Lower leg skin (tissue), 4 donors: ENCODE measurements around the gene SHC3. TPM values are rescaled to one million over a fixed set of nuclear protein-coding genes. Genes with fewer than 3 reads are reported as not detected.

Experiments
- DNase-seq, 2 donors: peaks; one replicate each; pipeline ENCODE4 v3.0.0-alpha.2; 2019; ENCODE audit warnings: low spot score in 2 of 2
- H3K4me3 ChIP-seq: fragments of 200-600 bp; sonication (generic); 2 replicates; pipeline ENCODE4 v1.5.1; 2017; ENCODE audit warnings: mild to moderate bottlenecking, low read depth; ENCODE audit not compliant: poor library complexity, severe bottlenecking
- CTCF ChIP-seq, 3 donors: fragments of 450-650 bp; IDR thresholded peaks; one replicate each; pipeline ENCODE4 v1.5.1; 2016; ENCODE audit warnings: antibody characterized with exemption in 3 of 3, mild to moderate bottlenecking in 3 of 3, moderate library complexity in 2 of 3
- POLR2A ChIP-seq, 2 donors: fragments of 450-650 bp; IDR thresholded peaks; one replicate each; pipeline ENCODE4 v1.6.1; 2016 to 2017; ENCODE audit warnings: antibody characterized with exemption in 2 of 2, mild to moderate bottlenecking in 1 of 2, moderate library complexity in 1 of 2
- WGBS, 2 donors: methylation state at CpG; one replicate each; pipeline ENCODE4 v1.1.5; 2018; 5-methylcytosine and 5-hydroxymethylcytosine counted together
- intact Hi-C: fragments of 100-400 bp; cut with DNase I; formaldehyde crosslinking; loops from one replicate; pipeline ENCODE4 v1.15.0; 2023; ENCODE audit warnings: low total_unique reads
- total RNA-seq, 4 donors: library from RNA; depleted of rRNA; stranded (reverse); fragments of >200 nt; gene quantifications; one replicate each; pipeline ENCODE4 v1.1.0, GENCODE V29; 2016

Gene SHC3
- total RNA-seq, 4 donors from 2014 or later: 0.49 to 3.7 (median 1.7) TPM

- H3K4me3 ChIP-seq: no peak overlapping the region
- intact Hi-C loops: no loop called here
- no peak for DNase-seq
- 89 to 90% methylated on average over 5 of the region's 5 CpGs for WGBS, 2 donors
- TF ChIP-seq CTCF (IDR thresholded peaks at IDR 0.05) (no peak), POLR2A (IDR thresholded peaks at IDR 0.05) (no peak)
Observed at GRCh38 chr9:89053301-89053700, 125.3 kb downstream of the SHC3 start.

GRCh38 chr9:89052470-89053097 lies 126.0 kb downstream of the SHC3 start:
- TF ChIP-seq POLR2A (IDR thresholded peaks at IDR 0.05) (no peak), CTCF (IDR thresholded peaks at IDR 0.05) (no peak)
- WGBS, 2 donors: 89 to 93% methylated on average over 6 of the region's 6 CpGs
- DNase-seq: no peak
- intact Hi-C loops: no loop called here
- no peak overlapping the region for H3K4me3 ChIP-seq

GRCh38 chr9:89051421-89052025 lies 127.1 kb downstream of the SHC3 start:
- TF ChIP-seq POLR2A (IDR thresholded peaks at IDR 0.05): no peak
- no peak for TF ChIP-seq CTCF (IDR thresholded peaks at IDR 0.05)
- intact Hi-C loops: no loop called here
- WGBS, 2 donors: 92 to 95% methylated on average over 12 of the region's 12 CpGs
- no peak for DNase-seq
- H3K4me3 ChIP-seq: no peak overlapping the region

GRCh38 chr9:89049646-89050045 lies 129.0 kb downstream of the SHC3 start:
- intact Hi-C loops: no loop called here
- no peak overlapping the region for H3K4me3 ChIP-seq
- no peak for DNase-seq
- no peak for TF ChIP-seq CTCF (IDR thresholded peaks at IDR 0.05)
- TF ChIP-seq POLR2A (IDR thresholded peaks at IDR 0.05): no peak
- WGBS, 2 donors: 69 to 84% methylated on average over 8 of the region's 8 CpGs

- intact Hi-C loops: no loop called here
- TF ChIP-seq POLR2A (IDR thresholded peaks at IDR 0.05) (no peak), CTCF (IDR thresholded peaks at IDR 0.05) (no peak)
- WGBS, 2 donors: 91 to 92% methylated on average over 11 of the region's 11 CpGs
- no peak overlapping the region for H3K4me3 ChIP-seq
- no peak for DNase-seq
Observed at GRCh38 chr9:89048616-89049015, 130.0 kb downstream of the SHC3 start.

- TF ChIP-seq POLR2A (IDR thresholded peaks at IDR 0.05): no peak
- no peak for TF ChIP-seq CTCF (IDR thresholded peaks at IDR 0.05)
- 68 to 92% methylated on average over 4 of the region's 4 CpGs for WGBS, 2 donors
- intact Hi-C loops: no loop called here
- no peak for DNase-seq
- no peak overlapping the region for H3K4me3 ChIP-seq
Observed at GRCh38 chr9:89047667-89048066, 131.0 kb downstream of the SHC3 start.
